ENCODE results near the gene TOLLIP.

DNA sequence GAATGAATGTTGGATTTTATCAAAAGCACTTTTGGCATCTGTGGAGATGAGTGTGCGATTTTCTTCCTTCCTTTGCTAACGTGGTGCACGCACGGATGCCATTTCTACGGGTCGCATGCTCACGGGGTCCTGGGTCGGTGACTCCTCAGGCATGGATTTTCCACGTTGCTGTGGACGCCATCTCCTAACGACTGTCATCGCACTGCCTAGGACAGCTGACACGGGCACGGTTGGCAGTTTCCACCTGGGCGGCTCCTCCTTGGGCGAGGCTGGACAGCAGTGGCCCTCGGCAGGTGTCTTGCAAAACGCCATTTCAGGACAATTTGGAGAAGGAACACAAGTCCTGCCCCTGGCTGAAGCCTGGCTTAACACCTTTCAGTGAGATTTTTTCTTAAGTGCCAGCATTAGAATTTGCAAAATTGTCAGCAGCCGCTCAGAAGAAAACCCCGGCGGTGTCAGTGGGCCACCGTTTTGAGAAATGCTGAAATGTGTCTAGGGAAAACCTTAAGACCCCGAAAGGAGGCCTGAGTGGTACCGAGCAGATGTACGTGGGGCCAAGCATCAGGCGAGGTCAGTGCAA is 34.7 kb upstream of the TOLLIP start:
- TF ChIP-seq, protein P1, sequence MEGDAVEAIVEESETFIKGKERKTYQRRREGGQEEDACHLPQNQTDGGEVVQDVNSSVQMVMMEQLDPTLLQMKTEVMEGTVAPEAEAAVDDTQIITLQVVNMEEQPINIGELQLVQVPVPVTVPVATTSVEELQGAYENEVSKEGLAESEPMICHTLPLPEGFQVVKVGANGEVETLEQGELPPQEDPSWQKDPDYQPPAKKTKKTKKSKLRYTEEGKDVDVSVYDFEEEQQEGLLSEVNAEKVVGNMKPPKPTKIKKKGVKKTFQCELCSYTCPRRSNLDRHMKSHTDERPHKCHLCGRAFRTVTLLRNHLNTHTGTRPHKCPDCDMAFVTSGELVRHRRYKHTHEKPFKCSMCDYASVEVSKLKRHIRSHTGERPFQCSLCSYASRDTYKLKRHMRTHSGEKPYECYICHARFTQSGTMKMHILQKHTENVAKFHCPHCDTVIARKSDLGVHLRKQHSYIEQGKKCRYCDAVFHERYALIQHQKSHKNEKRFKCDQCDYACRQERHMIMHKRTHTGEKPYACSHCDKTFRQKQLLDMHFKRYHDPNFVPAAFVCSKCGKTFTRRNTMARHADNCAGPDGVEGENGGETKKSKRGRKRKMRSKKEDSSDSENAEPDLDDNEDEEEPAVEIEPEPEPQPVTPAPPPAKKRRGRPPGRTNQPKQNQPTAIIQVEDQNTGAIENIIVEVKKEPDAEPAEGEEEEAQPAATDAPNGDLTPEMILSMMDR (IDR thresholded peaks at IDR 0.05) = no peak
- TF ChIP-seq POLR2A (IDR thresholded peaks at IDR 0.05) = no peak

Data from esophagus squamous epithelium (tissue), 4 donors.